Endothelial cell of hepatic sinusoid (primary cell): ENCODE data around the gene CENPO.

Source experiments
- in situ Hi-C: cut with HindIII; loops from 2 replicates; pipeline ENCODE4 v1.10.0; 2017; ENCODE audit warnings: low sequenced_read_pairs

CENPO gene, protein sequence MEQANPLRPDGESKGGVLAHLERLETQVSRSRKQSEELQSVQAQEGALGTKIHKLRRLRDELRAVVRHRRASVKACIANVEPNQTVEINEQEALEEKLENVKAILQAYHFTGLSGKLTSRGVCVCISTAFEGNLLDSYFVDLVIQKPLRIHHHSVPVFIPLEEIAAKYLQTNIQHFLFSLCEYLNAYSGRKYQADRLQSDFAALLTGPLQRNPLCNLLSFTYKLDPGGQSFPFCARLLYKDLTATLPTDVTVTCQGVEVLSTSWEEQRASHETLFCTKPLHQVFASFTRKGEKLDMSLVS

DNA sequence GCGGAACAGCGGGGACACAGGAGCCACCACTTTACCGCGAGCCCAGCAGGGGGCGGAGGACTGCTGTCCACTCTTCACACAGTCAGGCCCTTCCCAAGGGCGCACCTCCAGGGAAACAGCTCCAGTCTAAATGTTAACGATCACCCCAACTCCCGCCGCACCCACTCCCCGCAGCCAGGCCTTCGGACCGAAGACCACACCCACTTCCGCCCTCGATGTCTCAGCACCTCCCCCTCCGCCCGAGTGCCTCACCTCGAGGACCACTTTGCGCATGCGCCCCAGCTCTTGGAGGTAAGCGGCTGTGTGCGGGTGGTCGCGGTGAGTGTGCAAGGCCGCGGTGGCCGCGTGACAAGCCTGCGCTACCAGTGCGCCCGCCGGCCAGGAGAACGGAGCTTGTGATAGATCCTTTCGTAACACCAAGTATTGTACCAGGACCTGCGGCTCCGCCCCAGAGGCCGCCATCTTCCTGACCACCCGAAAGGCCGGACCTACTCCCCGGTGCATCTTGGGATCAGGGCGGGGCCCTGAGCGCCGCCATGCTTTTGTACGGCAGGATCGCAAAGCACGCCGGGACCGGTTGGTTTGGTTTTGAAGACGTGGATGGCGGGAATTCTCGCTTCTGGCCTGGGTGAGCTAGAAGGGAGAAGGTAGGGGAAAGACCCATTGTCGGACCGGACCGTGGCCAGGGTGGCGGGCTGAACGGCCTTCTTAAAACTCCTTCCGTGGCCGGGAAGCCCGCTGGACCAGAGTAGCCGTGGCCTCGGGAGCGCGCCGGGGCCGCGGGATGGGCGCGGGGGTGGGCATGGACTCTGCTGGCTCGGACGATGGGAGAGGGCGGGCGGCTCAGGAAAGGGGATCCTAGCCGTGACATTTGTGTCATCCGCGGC, at the start of gene CENPO, which contains the start of gene PTRHD1:
CENPO (plus strand) TSS at position 552 of the 887 bp plus-strand sequence. CDS start 495 bp downstream, outside the sequence.
PTRHD1 (minus strand) TSS at position 518 of the 887 bp plus-strand sequence; CDS start at position 504, 14 bp downstream.
- in situ Hi-C loops, result no loop called here

DNA sequence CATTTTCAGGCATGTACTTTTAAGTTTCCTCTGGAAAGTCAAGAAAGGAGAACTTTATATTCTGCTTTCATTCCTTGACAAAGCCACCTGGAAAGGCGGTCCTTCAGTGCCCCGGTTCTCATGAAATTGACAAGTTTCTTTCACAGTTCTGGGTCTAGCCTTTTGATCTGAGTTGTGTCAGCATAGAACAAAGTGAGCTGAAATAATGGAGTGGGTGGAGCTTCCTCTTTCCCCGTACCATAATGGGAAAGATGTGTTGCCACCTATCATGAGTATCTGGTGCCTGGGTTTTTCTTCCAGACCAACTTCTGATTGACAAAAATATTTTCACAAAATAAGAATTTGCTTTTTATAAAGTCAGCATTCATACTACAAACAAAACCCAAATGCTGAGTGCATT, 49.3 kb upstream of the CENPO start:
- in situ Hi-C loops, result no loop called here

DNA sequence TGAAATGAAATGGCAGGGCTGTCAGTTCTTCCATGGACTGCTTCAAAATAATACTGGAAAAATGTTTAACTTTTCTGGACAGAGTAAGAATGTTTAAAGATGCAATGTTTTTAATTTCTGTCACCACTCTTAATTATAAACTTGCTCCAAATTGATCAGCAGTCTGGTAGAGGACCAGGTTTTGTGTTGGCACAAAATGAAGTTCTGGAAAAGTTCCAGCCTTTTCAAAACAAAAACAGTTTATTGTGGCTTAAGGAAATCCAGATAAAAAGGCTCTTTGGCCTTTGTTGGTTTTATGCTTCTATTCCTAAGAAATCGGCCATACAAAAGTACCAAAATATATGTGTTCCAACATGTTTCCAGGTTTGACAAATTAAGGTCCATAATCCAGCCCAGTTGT, 48.9 kb upstream of the CENPO start:
- in situ Hi-C loops, result no loop called here

DNA sequence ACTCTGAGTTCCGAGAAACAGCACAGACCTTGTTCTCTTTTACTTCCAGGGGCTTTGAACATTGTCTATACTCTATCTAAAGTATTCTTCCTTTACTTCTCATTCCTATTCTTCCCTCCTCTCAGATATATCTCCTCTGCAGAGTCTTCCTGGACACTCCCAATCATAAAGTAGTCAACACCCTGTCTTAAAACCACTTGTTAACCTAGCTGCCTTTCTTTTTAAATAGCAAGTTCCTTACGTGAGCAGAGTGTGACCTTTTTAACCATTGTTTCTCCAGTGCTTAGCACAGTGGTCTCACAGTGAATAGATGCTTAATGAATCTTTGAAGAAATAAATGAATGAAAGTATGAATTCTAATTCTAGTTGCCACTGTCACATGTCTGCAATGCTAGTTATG, 47.4 kb upstream of the CENPO start:
- in situ Hi-C loops, result loop anchor here (5.0 kb wide), 1 partner anchor 74 kb away; no protein-coding TSS in a partner anchor

DNA sequence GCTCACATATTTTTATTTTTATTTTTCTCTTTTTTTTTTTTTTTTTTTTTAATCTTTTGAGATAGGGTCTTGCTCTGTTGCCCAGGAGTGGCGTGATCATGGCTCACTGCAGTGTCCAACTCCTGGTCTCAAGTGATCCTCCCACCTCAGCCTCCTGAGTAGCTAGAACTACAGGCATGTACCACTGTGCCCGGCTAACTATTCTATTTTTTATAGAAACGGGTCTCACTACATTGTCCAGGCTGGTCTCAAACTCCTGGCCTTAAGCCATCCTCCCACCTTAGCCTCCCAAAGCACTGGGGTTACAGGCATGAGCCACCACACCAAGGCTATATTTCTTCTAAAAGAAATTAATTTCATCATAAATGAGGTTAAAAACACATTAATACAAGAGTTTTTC, 45.9 kb upstream of the CENPO start:
- in situ Hi-C loops, result loop anchor here (5.0 kb wide), 1 partner anchor 75 kb away; no protein-coding TSS in a partner anchor

DNA sequence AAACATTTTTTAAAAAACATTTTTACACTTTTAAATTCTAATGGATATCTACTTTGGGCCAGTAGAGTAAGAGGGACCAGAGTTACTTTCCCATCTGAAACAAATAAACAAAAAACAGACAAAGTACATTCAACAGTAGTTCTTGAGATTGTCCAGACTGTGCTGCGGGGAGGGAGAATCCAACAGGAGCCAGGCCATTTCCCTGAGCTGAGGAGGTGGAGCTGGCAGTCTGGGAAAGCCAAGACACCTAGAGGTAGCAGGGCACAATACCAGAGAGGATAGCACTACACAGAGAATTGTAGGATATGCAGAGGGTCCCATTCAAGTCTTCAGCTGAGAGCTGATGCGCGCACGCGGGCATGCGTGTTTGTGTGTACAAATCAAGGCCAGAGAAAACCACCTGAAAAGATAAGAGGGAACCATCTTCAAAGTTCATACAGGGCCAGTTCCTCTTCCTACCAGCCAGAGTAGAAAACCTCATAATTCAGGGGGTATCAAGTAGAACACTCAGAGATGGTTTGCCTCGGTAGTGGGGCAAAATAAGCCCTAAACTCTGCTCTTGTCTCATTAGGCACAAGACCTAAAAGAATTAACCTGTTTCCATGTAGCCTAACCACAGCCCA, 44.0 kb upstream of the CENPO start:
- in situ Hi-C loops, result loop anchor here (5.0 kb wide), 1 partner anchor 77 kb away; no protein-coding TSS in a partner anchor

DNA sequence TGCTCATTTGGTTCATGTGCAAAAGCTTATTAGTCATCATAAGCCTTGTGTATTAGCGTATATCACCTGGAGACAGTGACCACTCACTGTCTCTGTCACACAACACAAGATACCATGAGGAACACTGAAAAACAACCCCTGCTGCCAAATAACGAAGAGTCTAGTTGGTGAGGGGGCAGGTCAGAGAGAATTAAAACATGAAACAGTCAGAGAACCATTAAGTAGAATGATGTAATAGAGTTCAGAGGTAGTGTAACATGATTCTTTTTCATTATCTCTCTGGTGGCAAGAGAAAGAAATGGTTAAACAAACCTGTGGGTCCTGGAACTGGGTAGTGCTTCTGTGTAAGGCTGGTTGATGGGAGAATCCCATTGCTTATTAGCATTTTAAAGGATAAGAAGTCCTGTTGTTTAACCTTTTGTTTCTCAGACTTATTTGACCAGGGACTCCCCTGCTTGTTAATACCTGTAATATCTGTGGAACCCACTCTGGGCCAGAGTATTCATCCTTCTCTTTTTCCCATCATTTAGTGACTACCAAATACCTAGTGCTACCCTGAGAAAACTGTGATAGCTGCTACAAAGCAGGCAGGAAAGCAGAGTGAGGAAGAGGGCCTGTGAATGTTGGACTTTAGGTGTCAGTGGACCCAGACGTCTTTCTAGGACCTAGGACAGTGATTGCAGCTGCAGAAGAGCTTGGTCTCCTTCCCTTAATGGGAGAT, 38.1 kb upstream of the CENPO start:
- in situ Hi-C loops, result no loop called here

DNA sequence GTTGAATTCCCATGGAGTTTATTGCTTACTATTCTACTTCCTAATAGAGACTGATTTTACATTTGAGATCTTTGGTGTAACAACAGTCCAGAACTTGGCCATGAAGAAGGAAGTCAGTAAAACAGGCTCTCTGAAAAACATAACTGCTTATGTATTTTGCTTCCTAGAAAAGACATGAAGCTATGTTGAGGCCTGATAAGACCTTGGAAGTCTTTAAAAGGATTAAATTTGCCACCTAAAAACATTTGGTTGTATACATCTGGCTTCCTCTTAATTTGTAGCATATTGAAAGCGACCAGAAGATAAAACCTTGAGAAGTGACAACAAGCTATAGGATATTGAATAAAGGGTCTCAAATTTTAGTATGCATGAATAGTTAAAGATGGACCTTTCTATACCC, 36.4 kb upstream of the CENPO start:
- in situ Hi-C loops, result no loop called here

DNA sequence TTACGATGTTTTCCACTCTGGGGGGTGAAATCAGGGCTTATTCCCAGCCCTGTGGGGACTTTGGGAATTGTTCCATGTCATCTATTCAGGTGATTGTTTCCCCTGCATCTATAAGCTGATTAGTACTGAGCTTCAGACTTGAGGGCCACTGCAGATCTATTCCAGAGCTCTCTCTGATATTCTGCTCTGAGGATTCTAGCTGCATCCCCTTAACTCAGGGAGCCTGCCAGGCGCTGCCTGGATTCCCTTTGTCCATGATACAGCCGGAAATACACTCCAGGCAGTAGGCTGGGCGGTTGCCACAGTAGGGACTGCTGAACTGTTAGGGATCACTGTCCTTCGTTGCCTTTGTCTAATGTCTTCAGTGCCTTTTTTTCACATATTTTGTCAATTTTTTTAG, 31.4 kb upstream of the CENPO start:
- in situ Hi-C loops, result no loop called here

DNA sequence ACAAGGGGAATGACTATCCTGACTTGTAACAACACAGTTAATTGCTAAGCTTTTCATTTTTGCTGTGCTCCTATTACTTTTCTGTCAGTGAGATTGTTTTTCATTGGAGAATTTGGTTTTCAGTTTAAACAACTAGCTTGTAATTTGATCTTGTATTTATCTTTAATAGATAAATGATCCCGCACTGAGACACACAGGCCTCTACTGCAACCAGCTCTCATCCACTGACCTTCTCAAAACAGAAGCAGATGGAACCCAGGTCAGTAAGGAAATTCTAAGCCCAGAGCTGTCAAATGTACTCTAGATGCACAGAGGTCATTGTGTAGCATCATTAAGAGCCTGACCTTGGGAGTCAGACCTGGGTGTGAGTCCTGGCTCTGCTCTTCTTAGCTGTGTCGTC, 30.7 kb upstream of the CENPO start:
- in situ Hi-C loops, result no loop called here

DNA sequence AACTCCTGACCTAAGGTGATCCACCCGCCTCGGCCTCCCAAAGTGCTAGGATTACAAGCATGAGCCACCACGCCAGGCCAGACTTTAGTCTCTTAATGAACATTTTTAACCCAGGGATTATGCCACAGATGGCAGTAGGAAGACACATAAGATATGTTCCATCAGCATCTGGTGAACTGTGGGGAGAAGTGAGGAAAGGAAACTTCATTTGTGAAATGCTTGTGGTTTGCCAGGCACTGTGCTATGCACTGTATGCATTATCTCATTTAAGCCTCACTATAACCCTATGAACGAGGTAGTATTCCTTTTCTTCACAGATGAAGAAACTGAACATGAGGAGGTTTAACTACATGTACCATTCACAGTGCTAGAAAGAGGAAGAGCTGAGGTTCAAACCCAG, 29.4 kb upstream of the CENPO start:
- in situ Hi-C loops, result no loop called here

DNA sequence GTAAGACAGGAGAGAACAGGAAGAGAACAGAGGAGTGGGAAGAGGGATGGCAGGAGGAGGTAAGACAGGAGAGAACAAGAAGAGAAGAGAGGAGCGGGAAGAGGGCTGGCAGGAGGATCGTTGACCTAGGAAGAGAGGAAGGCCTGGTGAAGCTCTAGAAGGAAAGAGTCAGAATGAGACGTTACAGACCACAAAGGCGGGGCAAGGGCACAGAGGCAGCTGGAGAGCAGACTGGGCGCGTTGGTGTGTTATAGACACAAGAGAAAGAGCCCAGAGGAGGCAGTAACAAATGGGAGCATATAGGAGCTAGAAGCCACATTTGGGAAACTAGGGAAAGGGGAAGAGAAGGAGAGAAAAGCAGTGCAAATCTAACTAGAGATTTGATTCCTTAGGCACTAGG, 26.6 kb upstream of the CENPO start:
- in situ Hi-C loops, result no loop called here

DNA sequence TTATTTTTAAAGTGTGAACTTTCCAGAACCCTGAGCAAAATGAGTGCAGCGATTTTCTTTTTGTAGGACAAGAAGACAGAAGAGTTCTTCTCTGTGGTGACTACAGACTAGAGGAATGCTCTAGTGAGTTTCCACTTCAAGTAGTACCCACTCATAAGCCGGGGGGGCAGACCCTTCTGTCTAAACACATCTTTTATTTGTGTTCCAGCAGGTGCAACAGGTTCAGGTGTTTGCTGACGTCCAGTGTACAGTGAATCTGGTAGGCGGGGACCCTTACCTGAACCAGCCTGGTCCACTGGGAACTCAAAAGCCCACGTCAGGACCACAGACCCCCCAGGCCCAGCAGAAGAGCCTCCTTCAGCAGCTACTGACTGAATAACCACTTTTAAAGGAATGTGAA, 25.2 kb upstream of the CENPO start:
- in situ Hi-C loops, result no loop called here

DNA sequence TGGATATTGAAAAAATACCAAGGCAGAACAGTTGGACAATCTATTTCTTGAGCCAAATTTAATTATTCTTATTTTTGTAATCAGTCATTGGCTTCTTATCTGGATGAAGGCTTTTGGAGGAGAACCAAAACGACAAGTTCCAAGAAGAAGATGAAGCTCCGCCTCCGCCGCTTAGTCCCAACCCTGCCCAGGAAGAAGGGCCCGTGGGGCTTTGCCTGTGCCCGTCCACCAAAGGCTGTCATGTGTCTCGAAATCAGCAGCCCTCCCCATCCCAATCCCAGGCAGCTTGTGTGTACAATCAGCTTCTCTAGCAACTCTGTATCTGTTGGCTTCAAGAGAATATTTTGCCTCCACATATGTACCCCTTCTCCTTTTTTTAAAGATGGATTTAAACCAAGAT, 24.6 kb upstream of the CENPO start:
- in situ Hi-C loops, result no loop called here

DNA sequence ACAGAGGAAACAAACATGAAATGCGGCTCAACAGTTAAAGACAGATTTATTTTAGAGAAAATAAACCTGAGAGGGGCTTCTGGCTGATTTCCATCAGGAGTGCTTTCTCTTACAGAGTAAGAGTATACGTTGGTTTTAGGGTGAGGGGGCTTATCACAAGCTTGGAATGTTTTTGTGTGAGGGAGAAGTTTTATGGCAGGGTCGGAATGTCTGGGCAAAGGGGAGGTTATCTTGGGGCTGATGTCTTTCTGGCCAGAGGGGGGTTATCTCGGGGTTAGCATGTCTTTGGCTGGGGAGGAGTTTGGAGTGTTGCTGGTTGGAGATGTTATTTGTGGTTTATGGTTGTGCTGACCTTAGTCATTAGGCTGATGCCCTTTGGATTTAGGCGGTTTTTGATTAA, 22.2 kb upstream of the CENPO start:
- in situ Hi-C loops, result no loop called here

DNA sequence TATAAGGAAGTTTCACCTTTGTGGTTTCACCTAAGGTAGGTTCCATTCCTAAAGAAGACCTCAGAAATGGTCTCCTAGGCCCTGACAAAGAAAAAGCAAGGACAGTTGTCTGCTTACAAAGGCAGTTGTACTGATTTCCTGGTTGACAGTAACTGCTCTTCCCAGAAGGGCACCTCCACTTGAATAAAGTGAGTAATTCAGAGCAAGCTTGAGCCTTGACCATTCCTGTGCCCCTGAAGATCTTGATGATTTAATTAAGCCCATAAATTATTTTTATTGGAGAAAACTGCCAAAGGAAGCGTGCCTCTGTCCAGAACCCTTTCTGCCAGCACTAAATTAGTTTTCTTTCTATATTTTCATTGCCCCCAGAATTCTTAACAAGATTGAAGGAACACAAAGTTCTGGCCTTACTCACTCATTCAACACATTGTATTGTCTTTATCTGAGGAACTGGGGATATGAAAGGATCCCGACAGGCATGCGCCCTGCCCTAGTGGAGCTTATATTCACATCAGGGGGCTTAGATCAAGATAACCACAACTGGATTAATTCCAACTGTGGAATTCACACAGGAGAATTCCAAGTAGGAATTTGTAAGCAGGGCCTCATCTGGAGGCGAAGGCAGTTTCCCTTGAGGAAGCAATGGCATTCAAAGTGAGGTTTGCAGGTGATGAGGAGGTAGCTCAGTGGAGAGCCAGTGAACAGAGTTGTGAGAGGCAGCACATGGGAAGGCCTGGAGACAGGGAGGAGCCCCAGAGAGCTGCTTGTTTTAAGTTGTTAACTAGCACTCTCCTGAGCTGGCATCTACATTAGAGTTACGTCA, 21.2 kb upstream of the CENPO start:
- in situ Hi-C loops, result no loop called here

DNA sequence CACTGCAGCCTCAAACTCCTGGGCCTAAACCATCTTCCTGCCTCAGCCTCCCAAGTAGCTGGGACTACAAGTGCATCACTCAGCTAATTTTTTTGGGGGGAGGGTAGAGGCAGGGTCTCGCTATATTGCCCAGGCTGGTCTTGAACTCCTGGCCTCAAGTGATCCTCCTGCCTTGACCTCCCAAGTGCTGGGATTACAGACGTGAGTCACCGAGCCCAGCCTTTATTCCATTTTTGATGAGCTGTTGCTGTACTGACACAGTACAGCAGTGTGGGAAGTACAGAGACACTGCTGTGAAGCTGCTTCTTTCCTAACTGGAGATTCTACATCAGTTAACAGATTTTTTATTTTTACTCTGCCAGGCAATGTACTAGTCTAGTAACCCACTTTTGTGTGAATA, 18.9 kb upstream of the CENPO start:
- in situ Hi-C loops, result no loop called here

DNA sequence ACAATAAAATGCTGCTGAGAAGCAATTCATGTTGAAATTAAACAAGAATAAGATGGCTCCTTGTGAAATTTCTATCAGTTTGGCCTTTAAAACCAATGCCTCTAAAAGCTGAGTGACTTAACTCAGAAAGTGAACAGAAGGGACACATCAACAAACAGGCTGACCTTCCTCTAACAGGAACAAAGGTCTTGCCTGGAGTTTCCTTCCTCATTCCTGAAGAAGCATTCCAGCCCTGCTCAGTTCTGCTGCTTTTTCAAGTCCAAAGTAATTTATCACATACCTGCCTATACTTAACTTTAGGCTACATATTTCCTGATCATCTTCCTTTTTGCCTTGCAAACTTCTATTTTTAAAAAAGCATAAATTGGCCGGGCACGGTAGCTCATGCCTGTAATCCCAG, 14.1 kb upstream of the CENPO start:
- in situ Hi-C loops, result no loop called here

DNA sequence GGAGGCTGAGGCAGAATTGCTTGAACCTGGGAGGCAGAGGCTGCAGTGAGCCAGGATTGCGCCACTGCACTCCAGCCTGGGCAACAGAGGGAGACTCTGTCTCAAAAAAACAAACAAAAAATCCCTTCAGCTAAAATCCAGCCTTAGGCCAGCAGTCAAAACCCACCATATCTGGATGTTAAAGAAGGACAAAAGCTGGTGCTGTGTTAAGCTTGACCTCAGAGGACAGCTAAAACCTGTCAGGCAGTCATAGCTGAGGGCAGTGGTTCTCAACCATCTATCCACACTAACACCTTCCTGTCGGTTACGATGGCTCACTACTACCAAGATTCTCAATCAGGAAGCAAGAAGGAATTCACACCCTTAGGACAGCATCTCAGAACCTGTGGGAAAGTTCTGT, 9.6 kb upstream of the CENPO start:
- in situ Hi-C loops, result no loop called here
